ENCODE data around the gene BABAM2. TPM values are rescaled to one million over a fixed set of nuclear protein-coding genes. Genes with fewer than 3 reads are reported as not detected.

The BABAM2 gene
- total and polyA plus RNA-seq, 11 donors, result 22.2 to 75.1 (median 62.5) TPM

GRCh38 chr2:28318023-28318422, 427.5 kb downstream of the BABAM2 start:
- TF ChIP-seq CTCF (IDR thresholded peaks at IDR 0.05), result no peak
- TF ChIP-seq POLR2A (IDR thresholded peaks at IDR 0.05), result no peak
- ATAC-seq (no peak), DNase-seq (no peak)
- no peaks in the 10 kb centered on the region for H3K27me3 ChIP-seq
- intact Hi-C loops (cut with DNase I), result no loop called here
- peaks cover 0 to 7% (median 0%) of the 10 kb centered on the region in 9 donors for H3K36me3 ChIP-seq
- H3K4me1 ChIP-seq, result peaks cover 0 to 18% (median 0%) of the 10 kb centered on the region in 12 donors
- no peak overlapping the region for H3K4me3 ChIP-seq
- H3K27ac ChIP-seq, result no peak overlapping the region
- 87 to 92% (median 88%) methylated on average over 5 of the region's 5 CpGs for WGBS, 4 donors
- H3K9me3 ChIP-seq, result no peaks in the 10 kb centered on the region

DNA sequence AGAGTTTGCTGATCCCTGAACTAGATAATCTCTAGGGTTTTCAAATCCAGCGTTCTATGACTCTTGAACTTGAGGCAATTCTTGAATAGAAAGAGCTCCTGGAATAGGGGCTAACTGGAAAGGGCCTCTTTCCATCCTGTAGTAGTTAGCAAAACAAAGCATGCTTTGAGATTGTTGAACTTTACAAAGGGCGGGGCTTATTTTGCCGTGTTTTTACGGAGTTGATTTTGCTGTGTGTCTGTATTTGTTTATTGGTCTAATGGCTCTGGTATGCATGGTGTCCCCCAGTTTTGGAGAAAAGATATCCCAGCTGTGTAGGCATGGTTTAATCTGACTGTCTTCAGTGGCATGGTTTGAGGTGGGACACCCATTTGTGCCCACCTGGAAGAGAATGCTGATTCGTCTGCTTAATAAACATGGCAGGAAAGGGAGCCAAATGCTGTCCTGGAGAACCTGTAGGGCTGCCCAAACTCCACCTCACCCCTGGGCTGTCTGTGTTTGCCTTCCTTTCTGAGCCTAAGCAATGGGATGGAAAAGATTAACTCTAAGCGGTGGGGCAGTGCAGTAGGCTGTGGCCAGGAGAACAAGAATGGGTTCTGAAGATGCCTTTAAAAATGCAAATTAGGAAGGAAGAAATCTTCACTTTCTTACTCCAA, 428.1 kb downstream of the BABAM2 start:
- Histone ChIP-seq H3K36me3 (peaks cover 0 to 7% (median 0%) of the 10 kb centered on the region in 9 donors), H3K27ac (no peak overlapping the region), H3K4me1 (peaks cover 0 to 12% (median 0%) of the 10 kb centered on the region in 12 donors), H3K4me3 (no peak overlapping the region), H3K27me3 (no peaks in the 10 kb centered on the region), H3K9me3 (no peaks in the 10 kb centered on the region)
- WGBS, 4 donors, result 85 to 94% (median 89%) methylated on average over 6 of the region's 6 CpGs
- ATAC-seq, result no peak
- TF ChIP-seq CTCF (IDR thresholded peaks at IDR 0.05), result no peak
- TF ChIP-seq POLR2A (IDR thresholded peaks at IDR 0.05), result no peak
- DNase-seq, result no peak
- intact Hi-C loops (cut with DNase I), result no loop called here

DNA sequence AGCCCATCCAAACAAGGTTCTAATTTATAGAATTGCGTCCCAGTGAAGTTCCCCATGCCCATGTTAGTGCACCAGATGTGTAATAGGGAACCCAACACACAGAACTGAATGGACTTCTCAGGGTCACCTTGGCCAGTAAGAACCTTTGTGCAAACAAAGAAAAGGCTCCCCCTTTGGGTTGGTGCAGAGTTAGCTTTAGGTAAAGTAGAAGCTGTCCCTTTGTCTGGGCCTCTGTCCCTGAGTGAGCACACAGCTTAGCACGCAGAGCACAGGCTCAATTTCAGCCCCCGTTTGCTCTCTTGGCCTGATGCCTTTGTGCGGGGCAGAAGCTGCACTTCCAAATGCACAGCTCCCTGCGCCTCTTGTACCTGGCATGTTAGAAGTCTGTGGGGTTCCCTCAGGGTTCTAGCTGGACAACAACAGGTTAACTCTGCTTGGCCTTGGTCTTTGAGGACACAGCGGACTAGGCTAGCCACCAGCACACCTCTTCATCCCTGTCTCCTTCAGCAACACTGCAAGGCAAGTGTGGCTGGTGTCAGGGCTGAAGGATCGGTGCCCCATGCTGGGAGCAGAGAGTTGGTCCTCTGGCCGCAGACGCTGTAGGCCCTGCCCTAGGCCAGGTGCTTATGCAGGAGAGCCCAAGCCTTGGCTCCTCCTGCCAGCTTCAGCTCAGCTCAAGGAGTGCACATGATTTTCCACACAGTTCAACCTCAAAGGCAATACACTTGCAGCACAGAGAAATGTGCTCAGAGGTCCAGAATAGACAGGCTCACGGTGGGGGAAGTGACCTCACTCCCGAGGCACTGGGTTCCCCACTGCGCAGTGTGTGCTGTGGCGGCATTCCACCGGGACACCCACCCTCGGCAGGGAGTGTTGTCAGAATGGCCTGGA, 428.8 kb downstream of the BABAM2 start:
- ATAC-seq, result peak in 1 of 4 donors; percentile 22
- WGBS, 4 donors, result 87 to 94% (median 91%) methylated on average over 13 to 15 of the region's 15 CpGs

GRCh38 chr2:28320009-28320365, 429.5 kb downstream of the BABAM2 start:
- Histone ChIP-seq H3K9me3 (no peaks in the 10 kb centered on the region), H3K4me1 (peaks cover 0 to 6% (median 0%) of the 10 kb centered on the region in 12 donors), H3K4me3 (no peak overlapping the region), H3K36me3 (peaks cover 0 to 7% (median 0%) of the 10 kb centered on the region in 9 donors), H3K27ac (no peak overlapping the region), H3K27me3 (no peaks in the 10 kb centered on the region)
- no peak for TF ChIP-seq CTCF (IDR thresholded peaks at IDR 0.05)
- TF ChIP-seq POLR2A (IDR thresholded peaks at IDR 0.05), result no peak
- intact Hi-C loops (cut with DNase I), result no loop called here
- DNase-seq, result no peak
- WGBS, 4 donors, result 88 to 96% (median 91%) methylated on average over 6 of the region's 6 CpGs
- ATAC-seq, result no peak

More for the DNA sequence above, 428.8 kb downstream of the BABAM2 start:
- Histone ChIP-seq H3K36me3 (peaks cover 0 to 7% (median 0%) of the 10 kb centered on the region in 9 donors), H3K9me3 (no peaks in the 10 kb centered on the region), H3K4me3 (no peak overlapping the region), H3K27ac (no peak overlapping the region), H3K27me3 (no peaks in the 10 kb centered on the region), H3K4me1 (peaks cover 0 to 10% (median 0%) of the 10 kb centered on the region in 12 donors)
- no peak for TF ChIP-seq POLR2A (IDR thresholded peaks at IDR 0.05)
- no peak for DNase-seq
- intact Hi-C loops (cut with DNase I), result no loop called here

Measured in heart left ventricle (tissue), 16 donors.